GM21529 (cell line): ENCODE measurements around the gene CAT.

ENCODE experiments used
- ATAC-seq: cut with Tn5 transposase; IDR thresholded peaks from one replicate; pipeline ENCODE4 v1.9.1; 2021; ENCODE audit not compliant: unreplicated experiment

Gene CAT

DNA sequence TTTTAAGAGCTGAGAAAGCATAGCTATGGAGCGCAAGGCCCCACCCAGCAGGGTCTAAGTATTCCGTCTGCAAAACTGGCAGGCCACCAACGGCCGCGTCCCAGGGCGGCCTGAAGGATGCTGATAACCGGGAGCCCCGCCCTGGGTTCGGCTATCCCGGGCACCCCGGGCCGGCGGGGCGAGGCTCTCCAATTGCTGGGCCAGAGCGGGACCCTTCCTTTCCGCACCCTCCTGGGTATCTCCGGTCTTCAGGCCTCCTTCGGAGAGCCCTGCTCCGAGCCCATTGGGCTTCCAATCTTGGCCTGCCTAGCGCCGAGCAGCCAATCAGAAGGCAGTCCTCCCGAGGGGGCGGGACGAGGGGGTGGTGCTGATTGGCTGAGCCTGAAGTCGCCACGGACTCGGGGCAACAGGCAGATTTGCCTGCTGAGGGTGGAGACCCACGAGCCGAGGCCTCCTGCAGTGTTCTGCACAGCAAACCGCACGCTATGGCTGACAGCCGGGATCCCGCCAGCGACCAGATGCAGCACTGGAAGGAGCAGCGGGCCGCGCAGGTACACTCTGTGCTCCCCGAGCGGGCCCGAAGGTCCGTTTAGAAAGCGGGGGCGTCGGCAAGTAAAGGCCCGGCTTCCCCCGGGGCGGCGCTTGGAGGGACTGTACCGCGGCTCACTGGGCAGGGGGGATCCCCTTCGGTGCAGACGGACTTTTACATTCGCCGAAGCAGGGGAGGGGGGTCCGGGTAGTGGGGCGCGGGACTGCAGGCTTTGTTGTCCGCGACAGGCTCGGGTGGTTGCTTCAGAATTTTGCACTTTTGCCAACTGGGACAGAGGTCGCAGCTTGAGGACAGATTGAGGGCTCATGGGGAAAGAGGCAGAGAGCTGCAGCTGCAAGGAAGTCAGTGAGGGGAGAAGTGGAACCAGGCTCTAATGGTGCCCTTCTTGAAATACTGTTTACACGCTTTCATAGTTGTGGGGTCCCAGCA lies at the start of gene CAT:
Gene CAT (plus strand): TSS at position 406 of the 979 bp plus-strand sequence. CDS start 80 bp downstream, at position 486.
- peak; percentile 96 for ATAC-seq

DNA sequence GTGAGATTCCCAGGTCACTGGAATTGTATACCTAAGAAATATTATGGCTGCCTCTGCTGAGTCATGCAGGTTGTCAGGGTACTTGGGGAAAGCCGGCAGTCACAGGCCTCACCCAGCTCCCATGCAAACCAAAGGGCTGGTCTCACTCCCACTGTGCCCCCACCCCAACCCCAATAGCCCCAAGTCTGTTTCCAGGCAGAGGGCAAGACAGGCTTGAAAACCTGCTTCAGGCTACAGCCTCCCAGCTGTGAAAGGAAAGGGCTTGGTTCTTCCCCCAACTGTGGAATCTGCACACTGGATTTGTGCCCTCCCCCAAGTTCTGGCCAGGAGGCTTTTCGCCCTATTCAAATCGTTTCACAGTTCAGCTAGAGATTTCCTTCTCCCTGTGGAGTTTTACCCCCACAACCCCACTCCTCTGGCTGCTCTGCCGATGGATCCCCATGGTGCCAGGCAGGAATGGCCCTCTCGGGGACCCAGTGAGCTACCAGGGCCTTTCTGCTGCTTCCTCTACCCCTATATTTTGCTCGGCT lies 43.9 kb upstream of the CAT start:
- ATAC-seq, result no peak

DNA sequence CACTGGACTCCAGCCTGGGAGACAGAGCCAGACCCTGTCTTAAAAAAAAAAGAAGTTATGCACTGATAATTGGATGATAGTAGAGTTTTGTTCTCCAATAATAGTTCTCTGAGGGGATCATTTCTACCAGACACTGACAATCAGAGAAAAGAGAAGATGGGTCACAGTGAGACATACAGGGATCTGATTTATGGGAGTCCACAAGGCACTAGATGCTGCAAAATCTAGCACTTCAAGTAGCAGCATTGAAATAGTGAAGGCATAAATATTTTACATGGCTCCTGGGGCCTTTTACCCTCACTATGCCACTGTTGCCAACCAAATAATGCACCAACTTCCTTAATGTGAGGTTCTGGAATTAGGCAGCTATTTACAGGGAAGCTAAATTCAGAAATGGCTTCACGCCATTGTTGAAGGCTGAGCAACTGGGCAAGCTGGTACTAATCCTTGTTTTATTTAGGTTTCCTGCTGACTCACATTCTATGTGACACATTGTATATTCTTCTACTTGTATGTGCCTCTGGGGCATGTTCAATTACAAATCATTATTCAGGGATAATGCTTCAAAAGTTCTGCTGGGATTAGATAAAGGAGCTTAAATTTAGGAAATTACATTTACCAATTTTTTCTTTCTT lies 42.7 kb upstream of the CAT start:
- no peak for ATAC-seq

DNA sequence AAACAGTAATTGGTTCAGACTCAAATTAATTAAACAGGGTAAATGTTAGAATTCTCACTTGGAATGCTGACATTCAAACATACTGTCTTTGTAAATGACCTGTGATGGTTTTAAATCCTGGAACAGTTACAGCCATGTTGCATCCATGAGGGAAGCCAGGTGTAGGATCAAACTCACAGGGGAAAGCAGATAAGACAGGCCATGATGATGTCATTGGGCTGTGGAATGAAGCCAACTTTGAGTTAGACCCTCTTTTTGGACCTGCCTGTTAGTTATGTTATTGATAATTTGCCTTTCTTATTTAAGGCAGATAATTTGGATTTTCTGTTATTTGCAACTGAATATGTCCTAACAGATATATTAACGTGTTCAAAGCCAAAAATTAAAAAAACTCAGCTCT lies 41.6 kb upstream of the CAT start:
- no peak for ATAC-seq

DNA sequence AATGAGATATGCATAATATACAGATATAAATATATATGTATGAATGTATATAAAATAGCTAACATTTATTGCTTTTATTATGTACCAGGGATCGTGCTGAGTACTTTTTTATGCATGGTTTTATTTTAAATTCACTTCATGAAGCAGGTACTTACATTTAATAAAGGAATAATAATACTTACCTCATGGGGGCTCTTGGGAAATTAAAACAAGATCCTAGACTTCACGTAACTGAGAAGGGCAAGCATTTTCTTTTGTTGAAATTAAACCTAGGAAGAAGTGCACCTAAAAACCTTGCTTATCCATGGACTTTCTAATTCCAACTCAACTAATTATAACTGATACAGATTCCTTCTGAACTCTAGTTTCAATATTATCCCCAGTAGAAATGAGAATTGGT lies 40.9 kb upstream of the CAT start:
- ATAC-seq, result no peak

DNA sequence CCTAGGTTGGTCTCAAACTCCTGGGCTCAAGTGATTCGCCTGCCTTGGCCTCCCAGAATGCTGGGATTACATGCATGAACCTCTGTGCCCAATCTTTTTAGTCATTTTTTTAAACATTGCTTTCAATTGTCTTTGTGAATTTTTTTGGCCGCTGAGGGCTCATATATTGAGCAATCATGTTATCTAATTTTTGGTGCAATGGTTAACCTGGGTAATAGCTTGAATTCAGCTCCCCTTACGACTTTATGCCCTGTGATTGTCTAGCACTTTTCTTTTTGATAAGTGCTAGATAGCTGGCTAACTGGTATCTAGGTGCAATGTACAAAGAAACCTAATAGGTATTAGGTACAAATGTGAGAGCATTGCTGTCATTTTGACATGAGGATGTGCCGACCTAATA lies 35.3 kb upstream of the CAT start:
- no peak for ATAC-seq

DNA sequence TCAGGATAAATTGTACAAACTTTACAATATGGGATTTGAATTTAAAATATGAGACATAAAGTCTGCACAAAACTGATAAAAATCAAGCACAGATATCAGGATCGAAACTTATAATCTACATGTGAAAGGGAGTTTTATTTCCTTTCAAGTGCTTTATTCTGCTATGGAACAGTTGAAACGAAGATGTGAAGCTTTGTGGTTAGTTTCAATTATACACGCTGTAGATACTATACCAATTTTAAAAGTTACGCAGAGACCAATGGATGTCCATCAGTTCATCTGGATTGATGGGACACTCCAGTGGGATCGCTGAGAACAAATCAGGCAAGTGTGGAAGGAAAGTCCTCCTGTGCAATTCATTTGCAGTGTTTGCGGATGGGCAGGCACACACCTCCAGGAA lies 34.5 kb upstream of the CAT start:
- ATAC-seq, result no peak

DNA sequence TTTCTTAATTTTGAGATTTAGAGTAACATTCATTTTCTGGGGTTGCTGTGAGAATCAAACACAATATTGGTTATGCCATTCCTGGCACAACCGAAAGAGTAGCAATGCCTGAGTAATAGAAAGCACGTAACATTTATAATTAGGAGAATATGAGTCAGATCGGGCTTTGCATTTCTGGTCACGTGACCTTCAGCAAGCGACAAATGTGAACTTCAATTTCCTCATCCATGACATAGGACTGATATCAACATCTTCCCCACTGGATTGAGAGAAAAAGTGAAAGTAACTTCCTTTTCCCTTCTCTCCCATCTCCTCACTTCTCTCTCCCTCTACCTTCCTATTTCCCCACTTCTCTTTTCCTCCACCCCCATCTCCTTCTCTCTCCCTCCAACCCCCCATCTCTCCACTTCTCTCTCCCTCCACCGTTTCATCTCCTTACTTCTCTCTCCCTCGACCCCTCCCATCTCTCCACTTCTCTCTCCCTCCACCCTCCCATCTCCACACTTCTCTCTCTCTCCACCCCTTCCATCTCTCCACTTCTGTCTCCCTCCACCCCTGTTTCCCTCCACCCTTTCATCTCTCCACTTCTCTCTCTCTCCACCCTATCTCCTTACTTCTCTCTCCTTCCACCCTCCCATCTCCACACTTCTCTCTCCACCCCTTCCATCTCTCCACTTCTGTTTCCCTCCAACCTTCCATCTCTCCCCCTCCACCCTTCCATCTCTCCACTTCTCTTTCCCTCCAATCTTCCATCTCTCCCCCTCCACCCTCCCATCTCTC lies 33.5 kb upstream of the CAT start:
- no peak for ATAC-seq

DNA sequence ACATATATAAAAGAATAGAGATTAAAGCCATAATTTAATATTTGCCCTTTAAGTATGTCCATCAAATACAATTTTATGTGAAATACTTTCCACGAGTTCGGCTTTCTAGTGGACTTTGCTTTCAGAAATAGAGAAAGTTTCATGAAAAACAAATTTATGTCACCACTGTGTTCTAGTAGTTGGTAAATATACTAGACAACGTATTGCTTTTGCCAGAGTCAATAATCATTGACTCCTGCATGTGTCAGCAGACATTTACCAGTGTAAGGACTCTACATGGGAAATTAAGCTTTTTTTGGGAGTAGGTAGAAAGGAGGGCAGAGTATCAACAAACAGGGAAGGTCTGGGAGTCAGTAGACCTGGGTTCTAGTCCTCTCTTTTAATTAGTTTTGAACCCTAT lies 32.3 kb upstream of the CAT start:
- ATAC-seq, result no peak

DNA sequence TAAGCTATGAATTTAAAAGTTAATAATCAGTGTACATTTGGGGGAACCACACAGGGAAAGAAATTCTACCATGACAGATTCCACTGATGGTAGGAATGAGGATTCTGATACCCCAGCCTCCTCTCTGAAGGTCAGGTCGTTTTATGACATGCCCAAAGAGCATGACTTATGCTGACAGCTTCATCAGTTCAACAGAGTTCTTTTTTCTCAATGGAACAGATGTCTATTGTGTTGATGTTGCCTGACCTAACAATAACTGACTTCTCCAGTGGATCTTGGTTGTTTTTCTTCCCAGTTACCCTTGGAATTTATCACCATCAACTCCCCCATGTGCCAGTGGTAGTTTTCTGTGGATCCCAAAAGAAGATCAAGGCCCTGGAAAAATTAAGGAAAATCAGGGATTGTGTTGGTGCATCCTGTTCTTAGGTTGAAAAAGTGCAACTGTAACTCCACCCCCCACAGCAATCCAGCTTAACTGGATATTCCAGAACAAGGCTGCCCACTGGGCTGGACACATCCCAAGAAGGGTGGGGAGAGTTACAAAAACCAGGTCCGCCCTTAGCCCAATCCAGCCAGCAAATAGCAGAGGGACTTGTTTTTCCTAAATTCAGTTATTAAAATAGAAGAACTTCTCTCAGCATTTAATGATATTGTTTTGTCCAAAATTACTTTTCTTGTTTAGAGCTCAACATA lies 31.5 kb upstream of the CAT start:
- no peak for ATAC-seq

DNA sequence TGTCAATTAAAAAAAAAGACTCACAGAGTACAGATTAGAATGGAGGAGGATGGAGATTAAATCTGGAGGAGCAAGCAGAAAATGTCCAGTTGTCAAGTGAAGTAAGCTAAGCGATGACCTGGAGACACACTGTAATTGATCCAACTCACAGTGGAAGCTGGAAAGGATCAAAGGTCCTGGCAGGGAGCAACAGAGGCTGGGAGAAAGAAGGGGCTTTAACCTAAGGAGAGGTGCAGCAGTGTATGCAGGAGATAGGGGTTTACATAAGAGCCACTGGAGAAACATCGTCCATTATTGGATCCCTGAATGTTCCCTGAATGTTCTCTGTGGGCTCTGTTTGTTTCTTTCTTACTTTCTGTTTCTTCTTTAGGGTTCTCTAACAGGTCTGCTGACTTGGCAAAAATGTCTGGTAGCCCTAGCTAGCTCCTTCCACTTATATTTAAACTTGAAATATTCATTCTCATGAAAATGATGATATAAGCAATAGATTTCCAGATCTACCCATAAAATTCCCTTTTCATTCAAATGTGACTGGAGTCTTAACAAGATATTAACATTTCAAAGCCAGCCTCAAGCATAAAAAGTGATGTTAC lies 30.1 kb upstream of the CAT start:
- ATAC-seq, result no peak

DNA sequence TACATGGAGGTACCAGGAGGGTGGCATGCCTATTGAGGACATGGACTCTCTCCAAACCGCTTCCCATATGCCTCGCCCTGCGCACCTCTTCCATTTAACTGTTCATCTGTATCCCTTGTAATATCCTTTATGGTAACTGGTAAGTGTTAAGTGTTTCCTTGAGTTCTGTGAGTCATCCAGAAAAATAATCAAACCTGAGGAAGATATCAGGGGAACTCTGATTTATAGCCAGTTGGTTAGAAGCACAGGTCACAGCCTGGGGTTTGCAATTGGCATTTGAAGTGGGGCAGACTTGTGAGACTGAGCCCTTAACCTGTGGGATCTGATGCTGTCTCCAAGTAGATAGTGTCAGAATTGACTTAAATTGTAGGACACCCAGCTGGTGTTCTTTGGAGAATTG lies 27.6 kb upstream of the CAT start:
- ATAC-seq, result no peak

DNA sequence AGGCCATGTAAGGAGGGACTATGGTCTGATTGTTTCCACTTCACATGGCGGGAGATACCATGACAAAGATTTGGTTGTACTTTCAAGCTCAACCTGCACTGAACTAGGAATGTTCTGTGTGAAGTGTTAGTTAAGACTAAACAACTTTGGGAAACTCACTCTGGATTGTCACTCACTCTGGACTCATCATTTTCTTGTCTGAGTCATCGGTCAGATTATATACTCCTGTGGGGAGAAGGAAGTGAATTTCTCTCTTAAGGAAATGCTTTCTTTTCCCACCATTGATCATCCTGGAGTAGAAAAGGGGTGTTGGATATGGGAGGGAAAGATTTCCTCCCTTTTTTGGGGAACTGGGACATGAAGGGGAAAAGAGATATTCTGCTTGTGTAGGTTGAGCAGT lies 26.9 kb upstream of the CAT start:
- no peak for ATAC-seq

DNA sequence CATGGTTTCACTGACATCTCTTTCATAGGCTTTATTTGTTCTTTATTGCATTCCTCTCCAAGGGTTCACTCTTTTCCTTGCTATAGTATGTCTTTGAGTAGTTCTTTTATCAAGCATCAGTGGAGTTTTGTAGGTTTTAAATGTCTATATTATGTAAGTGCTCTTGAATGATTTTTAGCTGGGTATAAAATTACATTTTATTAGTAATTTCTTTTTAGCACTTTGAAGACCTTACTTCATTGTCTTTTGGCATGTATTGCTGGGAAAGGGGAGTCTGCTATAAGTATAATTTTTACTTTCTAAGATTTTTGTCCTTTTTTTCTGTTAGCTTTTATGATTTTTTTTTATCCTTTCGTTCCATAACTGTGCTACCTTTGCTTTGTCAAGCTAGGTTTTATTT lies 25.5 kb upstream of the CAT start:
- ATAC-seq, result no peak

DNA sequence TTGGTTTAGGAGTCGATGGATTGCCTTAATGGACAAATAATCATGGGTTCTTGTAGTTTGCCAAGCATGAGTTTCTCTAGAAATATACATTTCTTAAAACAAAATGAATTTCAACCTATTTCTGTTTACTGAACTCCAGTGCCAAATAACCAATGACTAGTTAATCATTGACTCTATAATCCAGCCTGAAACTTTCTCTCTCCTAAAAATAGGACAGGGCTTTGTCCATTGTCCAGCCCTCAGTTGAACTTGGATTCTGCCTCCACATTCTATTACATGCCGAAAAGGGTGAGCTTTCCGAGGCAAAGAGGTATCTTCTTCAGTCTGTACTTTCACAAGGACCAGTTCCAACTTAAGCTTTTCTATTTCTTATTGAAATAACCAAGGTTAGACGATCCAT lies 23.2 kb upstream of the CAT start:
- ATAC-seq, result no peak

DNA sequence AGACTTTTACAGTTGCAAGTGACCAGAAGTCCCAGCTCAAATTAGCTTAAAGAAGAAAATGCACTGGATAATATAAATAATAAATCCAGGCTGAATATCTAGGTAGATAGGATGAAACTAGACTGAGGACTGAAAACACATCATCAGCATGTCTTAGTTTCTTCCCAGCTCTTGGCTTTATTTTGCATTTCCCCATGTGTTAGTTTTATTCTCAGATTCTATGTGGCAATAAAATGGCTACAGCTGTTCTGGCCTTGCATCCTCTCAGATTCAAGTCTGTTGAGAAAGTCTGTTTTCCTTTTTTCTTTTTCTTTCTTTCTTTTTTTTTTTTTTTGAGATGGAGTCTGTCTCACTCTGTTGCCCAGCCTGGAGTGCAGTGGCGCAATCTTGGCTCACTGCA lies 22.6 kb upstream of the CAT start:
- ATAC-seq, result no peak

DNA sequence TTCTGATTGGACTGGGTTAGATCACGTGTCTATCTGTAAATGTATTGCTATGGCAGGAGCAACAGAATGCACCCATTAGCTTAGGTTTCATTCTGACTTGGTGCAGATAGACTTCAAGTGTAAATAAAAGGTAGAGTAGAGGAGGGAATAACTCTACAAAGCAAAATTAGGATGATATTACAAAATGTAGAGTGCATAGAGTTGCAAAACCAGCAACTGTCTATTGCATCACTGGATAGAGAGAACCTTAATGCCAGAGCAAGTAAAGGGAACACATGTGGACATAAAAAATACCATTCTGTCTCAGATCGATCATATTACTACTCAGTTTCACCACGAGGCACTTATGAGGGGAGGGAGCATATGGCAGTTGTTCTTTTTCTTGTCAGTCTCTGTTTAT lies 22.0 kb upstream of the CAT start:
- no peak for ATAC-seq

DNA sequence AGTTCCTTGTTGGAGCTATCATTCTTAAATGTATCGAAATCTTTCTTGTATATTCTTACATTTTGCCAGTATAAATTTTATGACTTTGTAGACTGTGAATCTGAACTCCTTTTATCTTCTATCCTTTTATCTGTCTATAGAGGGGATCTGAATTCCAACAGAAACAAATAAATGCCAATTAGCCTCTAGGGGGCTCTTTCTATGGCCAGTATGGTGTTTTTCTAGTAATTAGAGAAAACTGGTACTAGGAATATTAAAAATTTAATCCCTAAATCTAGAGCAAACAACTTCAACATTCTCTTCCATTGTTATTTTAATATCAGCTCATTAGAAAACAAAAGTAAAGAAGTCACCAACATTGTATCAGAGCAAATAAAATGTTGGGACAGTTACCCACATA lies 21.5 kb upstream of the CAT start:
- no peak for ATAC-seq

DNA sequence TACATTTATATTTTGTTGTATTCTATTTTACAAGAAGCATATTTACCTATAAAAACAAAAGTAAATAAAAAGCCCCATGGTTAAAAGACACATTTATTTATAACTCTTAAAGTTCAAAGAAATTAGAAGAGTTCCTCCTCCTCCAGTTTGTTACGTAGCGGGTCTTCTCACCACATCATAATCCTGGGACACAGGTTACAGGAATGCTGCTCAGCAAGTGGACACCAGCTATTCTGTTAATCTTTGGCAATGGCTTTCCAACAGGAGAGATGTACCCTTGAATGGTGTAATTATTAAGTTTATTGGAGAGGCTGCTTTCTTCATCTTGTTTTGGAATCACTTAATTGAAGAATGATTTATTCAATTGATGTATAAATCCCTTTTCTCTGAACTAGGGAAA lies 19.6 kb upstream of the CAT start:
- no peak for ATAC-seq

DNA sequence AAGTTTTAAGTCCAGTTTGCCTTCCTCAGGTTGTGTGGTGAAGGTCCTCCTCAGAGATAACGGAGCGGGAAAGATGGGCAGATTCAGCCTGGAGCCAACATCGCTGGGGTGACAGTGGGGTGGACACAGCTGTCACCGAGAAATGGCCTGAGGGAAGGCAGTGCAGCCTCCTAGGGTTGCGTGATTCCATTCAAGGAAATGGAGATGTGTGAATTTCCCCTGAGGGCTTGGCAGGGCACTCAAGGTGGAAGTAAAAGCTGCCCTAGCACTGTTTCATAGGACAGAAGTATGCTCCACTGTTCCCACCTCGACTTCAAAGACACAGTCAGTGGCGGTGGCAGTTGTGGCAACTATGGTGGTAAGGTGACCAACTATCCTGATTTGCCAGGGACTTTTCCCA lies 15.4 kb upstream of the CAT start:
- no peak for ATAC-seq
